Measurements from ENCODE around the gene CRNKL1.

Gene CRNKL1

GRCh38 chr20:20017844-20018185 is 34.5 kb downstream of the CRNKL1 start:
- H3K9me3 ChIP-seq (ENCODE audit: insufficient read depth, low read depth, low read length): no peaks in the 10 kb centered on the region
- peak overlapping the region; percentile 66 for H3K4ac ChIP-seq (ENCODE audit: low read depth, low read length)
- no CpG with 5 or more reads among the region's 17 CpGs for WGBS (ENCODE audit: extremely low coverage, insufficient coverage, insufficient read length)
- peak overlapping the region; percentile 88 for H3K18ac ChIP-seq (ENCODE audit: low read length)
- H3K4me1 ChIP-seq (ENCODE audit: control insufficient read depth in 1 of 2, insufficient read depth in 2 of 2, low read length in 2 of 2): peaks cover 0 to 5% of the 10 kb centered on the region in 2 experiments
- peak overlapping the region; percentile 46 for H2BK5ac ChIP-seq (ENCODE audit: low read depth, low read length, poor library complexity)
- H4K91ac ChIP-seq (ENCODE audit: low read depth, low read length): peak overlapping the region; percentile 92
- no peak overlapping the region for H2BK12ac ChIP-seq (ENCODE audit: low read length)
- peaks cover 15% of the 10 kb centered on the region for H3K79me2 ChIP-seq (ENCODE audit: control insufficient read depth, insufficient read depth, low read length, poor library complexity)
- peak overlapping the region; percentile 85 for H3K9ac ChIP-seq (ENCODE audit: low read length)
- no peak overlapping the region for H3K23ac ChIP-seq (ENCODE audit: low read length)
- H3K14ac ChIP-seq (ENCODE audit: low read length): peak overlapping the region; percentile 79
- peaks cover 3 to 14% of the 10 kb centered on the region in 2 experiments for H3K36me3 ChIP-seq (ENCODE audit: control insufficient read depth in 1 of 2, insufficient read depth in 2 of 2, low read length in 2 of 2)
- H4K12ac ChIP-seq (ENCODE audit: low read depth, low read length): peak overlapping the region; percentile 57
- peak overlapping the region; percentile 26 for H3K27ac ChIP-seq (ENCODE audit: low read depth, low read length)
- H2AK5ac ChIP-seq (ENCODE audit: low read length): peak overlapping the region; percentile 74
- DNase-seq: no peak
- H4K8ac ChIP-seq (ENCODE audit: low read depth, low read length): peak overlapping the region; percentile 94
- no peak overlapping the region for H2BK120ac ChIP-seq (ENCODE audit: insufficient read depth, low read length, poor library complexity)
- peak overlapping the region; percentile 84 for H3K4me3 ChIP-seq (ENCODE audit: low read depth, low read length)
- peak overlapping the region; percentile 97 for H2AFZ ChIP-seq (ENCODE audit: insufficient read depth, low read length, poor library complexity)
- no peaks in the 10 kb centered on the region for H3K27me3 ChIP-seq (ENCODE audit: insufficient read depth, low read length)
- peak overlapping the region; percentile 72 for H3K4me2 ChIP-seq (ENCODE audit: low read length)
- peaks cover 5% of the 10 kb centered on the region for H3K79me1 ChIP-seq (ENCODE audit: low read length)

GRCh38 chr20:20017001-20017843 is 35.0 kb downstream of the CRNKL1 start, which contains the start of gene NAA20:
Gene NAA20 (plus strand): TSS chr20:20017362. CDS start chr20:20017397, 35 bp downstream.
- H2BK120ac ChIP-seq (ENCODE audit: insufficient read depth, low read length, poor library complexity): peak within 1 kb of the TSS; percentile 39
- H3K9me3 ChIP-seq (ENCODE audit: insufficient read depth, low read depth, low read length): no peaks in the 10 kb centered on the region
- peak within 1 kb of the TSS; percentile 66 for H3K4ac ChIP-seq (ENCODE audit: low read depth, low read length)
- H3K4me2 ChIP-seq (ENCODE audit: low read length): peak within 1 kb of the TSS; percentile 72
- H3K4me1 ChIP-seq (ENCODE audit: control insufficient read depth in 1 of 2, insufficient read depth in 2 of 2, low read length in 2 of 2): peaks cover 0 to 5% of the 10 kb centered on the region in 2 experiments
- H3K36me3 ChIP-seq (ENCODE audit: control insufficient read depth in 1 of 2, insufficient read depth in 2 of 2, low read length in 2 of 2): peaks cover 0 to 10% of the 10 kb centered on the region in 2 experiments
- no peaks in the 10 kb centered on the region for H3K27me3 ChIP-seq (ENCODE audit: insufficient read depth, low read length)
- peak within 1 kb of the TSS; percentile 92 for H4K91ac ChIP-seq (ENCODE audit: low read depth, low read length)
- no CpG with 5 or more reads among the region's 81 CpGs for WGBS (ENCODE audit: extremely low coverage, insufficient coverage, insufficient read length)
- no peak within 1 kb of the TSS for H2BK12ac ChIP-seq (ENCODE audit: low read length)
- DNase-seq: peak; percentile 94 to 96
- H4K8ac ChIP-seq (ENCODE audit: low read depth, low read length): peak within 1 kb of the TSS; percentile 94
- peak within 1 kb of the TSS; percentile 85 for H3K9ac ChIP-seq (ENCODE audit: low read length)
- peak within 1 kb of the TSS; percentile 45 for H3K27ac ChIP-seq (ENCODE audit: low read depth, low read length)
- peaks cover 5% of the 10 kb centered on the region for H3K79me1 ChIP-seq (ENCODE audit: low read length)
- peaks cover 15% of the 10 kb centered on the region for H3K79me2 ChIP-seq (ENCODE audit: control insufficient read depth, insufficient read depth, low read length, poor library complexity)
- H2AFZ ChIP-seq (ENCODE audit: insufficient read depth, low read length, poor library complexity): peak within 1 kb of the TSS; percentile 97
- peak within 1 kb of the TSS; percentile 57 for H4K12ac ChIP-seq (ENCODE audit: low read depth, low read length)
- peak within 1 kb of the TSS; percentile 79 for H3K14ac ChIP-seq (ENCODE audit: low read length)
- H3K18ac ChIP-seq (ENCODE audit: low read length): peak within 1 kb of the TSS; percentile 88
- H2BK5ac ChIP-seq (ENCODE audit: low read depth, low read length, poor library complexity): peak within 1 kb of the TSS; percentile 46
- peak within 1 kb of the TSS; percentile 84 for H3K4me3 ChIP-seq (ENCODE audit: low read depth, low read length)
- no peak within 1 kb of the TSS for H3K23ac ChIP-seq (ENCODE audit: low read length)
- peak within 1 kb of the TSS; percentile 74 for H2AK5ac ChIP-seq (ENCODE audit: low read length)

GRCh38 chr20:20014659-20015058 is 37.6 kb downstream of the CRNKL1 start:
- no peak for DNase-seq
- Histone ChIP-seq H4K12ac (ENCODE audit: low read depth, low read length) (no peak overlapping the region), H3K18ac (ENCODE audit: low read length) (no peak overlapping the region), H3K36me3 (ENCODE audit: control insufficient read depth in 1 of 2, insufficient read depth in 2 of 2, low read length in 2 of 2) (peaks cover 0 to 2% of the 10 kb centered on the region in 2 experiments), H3K79me1 (ENCODE audit: low read length) (peaks cover 5% of the 10 kb centered on the region), H3K14ac (ENCODE audit: low read length) (no peak overlapping the region), H3K9ac (ENCODE audit: low read length) (no peak overlapping the region), H3K4me1 (ENCODE audit: control insufficient read depth in 1 of 2, insufficient read depth in 2 of 2, low read length in 2 of 2) (peaks cover 0 to 5% of the 10 kb centered on the region in 2 experiments), H3K9me3 (ENCODE audit: insufficient read depth, low read depth, low read length) (no peaks in the 10 kb centered on the region), H3K23ac (ENCODE audit: low read length) (no peak overlapping the region), H3K4ac (ENCODE audit: low read depth, low read length) (no peak overlapping the region), H2AK5ac (ENCODE audit: low read length) (no peak overlapping the region), H3K4me3 (ENCODE audit: low read depth, low read length) (no peak overlapping the region), H2BK120ac (ENCODE audit: insufficient read depth, low read length, poor library complexity) (no peak overlapping the region), H3K4me2 (ENCODE audit: low read length) (no peak overlapping the region), H4K8ac (ENCODE audit: low read depth, low read length) (no peak overlapping the region), H4K91ac (ENCODE audit: low read depth, low read length) (no peak overlapping the region), H2AFZ (ENCODE audit: insufficient read depth, low read length, poor library complexity) (no peak overlapping the region), H3K79me2 (ENCODE audit: control insufficient read depth, insufficient read depth, low read length, poor library complexity) (peaks cover 12% of the 10 kb centered on the region), H3K27me3 (ENCODE audit: insufficient read depth, low read length) (no peaks in the 10 kb centered on the region), H3K27ac (ENCODE audit: low read depth, low read length) (no peak overlapping the region), H2BK5ac (ENCODE audit: low read depth, low read length, poor library complexity) (no peak overlapping the region), H2BK12ac (ENCODE audit: low read length) (no peak overlapping the region)
- no CpG with 5 or more reads among the region's 2 CpGs for WGBS (ENCODE audit: extremely low coverage, insufficient coverage, insufficient read length)

- H2AFZ ChIP-seq (ENCODE audit: insufficient read depth, low read length, poor library complexity): no peak overlapping the region
- H4K12ac ChIP-seq (ENCODE audit: low read depth, low read length): no peak overlapping the region
- no peak overlapping the region for H3K4me3 ChIP-seq (ENCODE audit: low read depth, low read length)
- H3K14ac ChIP-seq (ENCODE audit: low read length): no peak overlapping the region
- no peak overlapping the region for H3K23ac ChIP-seq (ENCODE audit: low read length)
- H3K27ac ChIP-seq (ENCODE audit: low read depth, low read length): no peak overlapping the region
- H3K4ac ChIP-seq (ENCODE audit: low read depth, low read length): no peak overlapping the region
- H4K8ac ChIP-seq (ENCODE audit: low read depth, low read length): no peak overlapping the region
- no peaks in the 10 kb centered on the region for H3K27me3 ChIP-seq (ENCODE audit: insufficient read depth, low read length)
- H3K9me3 ChIP-seq (ENCODE audit: insufficient read depth, low read depth, low read length): no peaks in the 10 kb centered on the region
- peaks cover 4% of the 10 kb centered on the region for H3K79me2 ChIP-seq (ENCODE audit: control insufficient read depth, insufficient read depth, low read length, poor library complexity)
- no peak overlapping the region for H2BK5ac ChIP-seq (ENCODE audit: low read depth, low read length, poor library complexity)
- no peak overlapping the region for H3K9ac ChIP-seq (ENCODE audit: low read length)
- H3K36me3 ChIP-seq (ENCODE audit: control insufficient read depth in 1 of 2, insufficient read depth in 2 of 2, low read length in 2 of 2): no peaks in the 10 kb centered on the region
- DNase-seq: no peak
- no peak overlapping the region for H4K91ac ChIP-seq (ENCODE audit: low read depth, low read length)
- H2BK12ac ChIP-seq (ENCODE audit: low read length): no peak overlapping the region
- WGBS (ENCODE audit: extremely low coverage, insufficient coverage, insufficient read length): no CpG with 5 or more reads among the region's 2 CpGs
- H3K79me1 ChIP-seq (ENCODE audit: low read length): peaks cover 4% of the 10 kb centered on the region
- no peak overlapping the region for H2BK120ac ChIP-seq (ENCODE audit: insufficient read depth, low read length, poor library complexity)
- H3K4me2 ChIP-seq (ENCODE audit: low read length): no peak overlapping the region
- no peak overlapping the region for H3K18ac ChIP-seq (ENCODE audit: low read length)
- no peaks in the 10 kb centered on the region for H3K4me1 ChIP-seq (ENCODE audit: control insufficient read depth in 1 of 2, insufficient read depth in 2 of 2, low read length in 2 of 2)
- no peak overlapping the region for H2AK5ac ChIP-seq (ENCODE audit: low read length)
Measured at GRCh38 chr20:20012541-20012940, 39.7 kb downstream of the CRNKL1 start.
